Nephron (organoid): Measurements from ENCODE around the gene MCL1.
A peak's percentile ranks its signal among the peaks of the same experiment; 100 is the strongest.

Source experiments
- H3K27ac Mint-ChIP-seq, 3 experiments: 2 replicates each; pipeline ENCODE4 v1.8.0; 2020; ENCODE audit warnings: mixed read lengths in 3 of 3, mild to moderate bottlenecking in 2 of 3, moderate library complexity in 1 of 3
- H3K27me3 Mint-ChIP-seq: 2 replicates; pipeline ENCODE4 v1.8.0; 2021; ENCODE audit warnings: low read depth, mild to moderate bottlenecking, moderate library complexity, mixed read lengths
- H3K36me3 Mint-ChIP-seq: 2 replicates; pipeline ENCODE4 v1.8.0; 2020; ENCODE audit warnings: low read depth, mixed read lengths
- H3K4me1 Mint-ChIP-seq: 2 replicates; pipeline ENCODE4 v1.8.0; 2020; ENCODE audit warnings: mixed read lengths
- H3K4me3 Mint-ChIP-seq, 3 experiments: 2 replicates each; pipeline ENCODE4 v1.8.0; 2020; ENCODE audit warnings: mild to moderate bottlenecking in 3 of 3, mixed read lengths in 3 of 3, moderate library complexity in 2 of 3
- H3K9me3 Mint-ChIP-seq: 2 replicates; pipeline ENCODE4 v1.8.0; 2020; ENCODE audit warnings: mixed read lengths
- TF ChIP-seq, protein P1 (sequence below), 3 experiments: fragments of 200-600 bp; sonication (generic); IDR thresholded peaks; one replicate each; pipeline ENCODE4 v1.5.0; 2021; ENCODE audit warnings: antibody characterized with exemption in 3 of 3; ENCODE audit not compliant: unreplicated experiment in 3 of 3

MCL1 gene

GRCh38 chr1:150550222-150551050 lies 29.0 kb downstream of the MCL1 start:
- Mint-ChIP-seq H3K4me1 (peaks cover 19% of the 10 kb centered on the region), H3K27ac (peak overlapping the region in 2 of 3 experiments; percentile 12 to 66), H3K27me3 (peaks cover 10% of the 10 kb centered on the region), H3K9me3 (no peaks in the 10 kb centered on the region), H3K36me3 (no peaks in the 10 kb centered on the region), H3K4me3 (peak overlapping the region; percentile 62 to 83 (median 79))
- TF ChIP-seq, protein P1, sequence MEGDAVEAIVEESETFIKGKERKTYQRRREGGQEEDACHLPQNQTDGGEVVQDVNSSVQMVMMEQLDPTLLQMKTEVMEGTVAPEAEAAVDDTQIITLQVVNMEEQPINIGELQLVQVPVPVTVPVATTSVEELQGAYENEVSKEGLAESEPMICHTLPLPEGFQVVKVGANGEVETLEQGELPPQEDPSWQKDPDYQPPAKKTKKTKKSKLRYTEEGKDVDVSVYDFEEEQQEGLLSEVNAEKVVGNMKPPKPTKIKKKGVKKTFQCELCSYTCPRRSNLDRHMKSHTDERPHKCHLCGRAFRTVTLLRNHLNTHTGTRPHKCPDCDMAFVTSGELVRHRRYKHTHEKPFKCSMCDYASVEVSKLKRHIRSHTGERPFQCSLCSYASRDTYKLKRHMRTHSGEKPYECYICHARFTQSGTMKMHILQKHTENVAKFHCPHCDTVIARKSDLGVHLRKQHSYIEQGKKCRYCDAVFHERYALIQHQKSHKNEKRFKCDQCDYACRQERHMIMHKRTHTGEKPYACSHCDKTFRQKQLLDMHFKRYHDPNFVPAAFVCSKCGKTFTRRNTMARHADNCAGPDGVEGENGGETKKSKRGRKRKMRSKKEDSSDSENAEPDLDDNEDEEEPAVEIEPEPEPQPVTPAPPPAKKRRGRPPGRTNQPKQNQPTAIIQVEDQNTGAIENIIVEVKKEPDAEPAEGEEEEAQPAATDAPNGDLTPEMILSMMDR (IDR thresholded peaks at IDR 0.05; ENCODE audit: unreplicated experiment in 3 of 3), result no peak

- Mint-ChIP-seq H3K27ac (peak overlapping the region in 2 of 3 experiments; percentile 50 to 66), H3K27me3 (peaks cover 11% of the 10 kb centered on the region), H3K9me3 (no peaks in the 10 kb centered on the region), H3K36me3 (no peaks in the 10 kb centered on the region), H3K4me1 (peaks cover 19% of the 10 kb centered on the region), H3K4me3 (peak overlapping the region; percentile 79 to 83 (median 81))
- TF ChIP-seq, protein P1 (IDR thresholded peaks at IDR 0.05; ENCODE audit: unreplicated experiment in 3 of 3), result no peak
Measured at GRCh38 chr1:150549496-150550221, 29.8 kb downstream of the MCL1 start.

- Mint-ChIP-seq H3K27me3 (peaks cover 11% of the 10 kb centered on the region), H3K36me3 (no peaks in the 10 kb centered on the region), H3K4me1 (peaks cover 19% of the 10 kb centered on the region), H3K27ac (peak within 1 kb of the TSS in 2 of 3 experiments; percentile 66 to 73), H3K9me3 (no peaks in the 10 kb centered on the region), H3K4me3 (peak within 1 kb of the TSS; percentile 79 to 86 (median 84))
- TF ChIP-seq, protein P1 (IDR thresholded peaks at IDR 0.05; ENCODE audit: unreplicated experiment in 3 of 3), result peak in 1 of 3 experiments; percentile 31
Measured at GRCh38 chr1:150548632-150549495, 30.5 kb downstream of the MCL1 start, which contains the start of gene ADAMTSL4. Gene ADAMTSL4 (plus strand): TSS chr1:150549408. CDS start chr1:150552289, 2,881 bp downstream.

DNA sequence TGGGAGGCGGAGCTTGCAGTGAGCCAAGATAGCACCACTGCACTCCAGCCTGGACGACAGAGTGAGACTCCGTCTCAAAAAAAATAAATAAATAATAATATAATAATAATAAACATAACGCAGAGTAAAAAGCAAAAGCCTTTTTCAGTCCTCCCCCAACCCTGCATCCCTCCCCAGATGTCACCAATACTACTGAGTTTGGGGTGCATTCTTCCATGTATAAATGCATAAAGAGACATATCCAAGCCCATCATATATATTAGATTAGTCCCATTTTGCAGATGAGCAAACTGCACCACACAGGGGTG lies 31.1 kb downstream of the MCL1 start:
- peaks cover 11% of the 10 kb centered on the region for H3K27me3 Mint-ChIP-seq
- peak overlapping the region; percentile 76 to 86 (median 84) for H3K4me3 Mint-ChIP-seq
- H3K4me1 Mint-ChIP-seq, result peaks cover 19% of the 10 kb centered on the region
- no peaks in the 10 kb centered on the region for H3K9me3 Mint-ChIP-seq
- H3K27ac Mint-ChIP-seq, result peak overlapping the region in 1 of 3 experiments; percentile 73
- H3K36me3 Mint-ChIP-seq, result no peaks in the 10 kb centered on the region
- TF ChIP-seq, protein P1 (IDR thresholded peaks at IDR 0.05; ENCODE audit: unreplicated experiment in 3 of 3), result no peak

DNA sequence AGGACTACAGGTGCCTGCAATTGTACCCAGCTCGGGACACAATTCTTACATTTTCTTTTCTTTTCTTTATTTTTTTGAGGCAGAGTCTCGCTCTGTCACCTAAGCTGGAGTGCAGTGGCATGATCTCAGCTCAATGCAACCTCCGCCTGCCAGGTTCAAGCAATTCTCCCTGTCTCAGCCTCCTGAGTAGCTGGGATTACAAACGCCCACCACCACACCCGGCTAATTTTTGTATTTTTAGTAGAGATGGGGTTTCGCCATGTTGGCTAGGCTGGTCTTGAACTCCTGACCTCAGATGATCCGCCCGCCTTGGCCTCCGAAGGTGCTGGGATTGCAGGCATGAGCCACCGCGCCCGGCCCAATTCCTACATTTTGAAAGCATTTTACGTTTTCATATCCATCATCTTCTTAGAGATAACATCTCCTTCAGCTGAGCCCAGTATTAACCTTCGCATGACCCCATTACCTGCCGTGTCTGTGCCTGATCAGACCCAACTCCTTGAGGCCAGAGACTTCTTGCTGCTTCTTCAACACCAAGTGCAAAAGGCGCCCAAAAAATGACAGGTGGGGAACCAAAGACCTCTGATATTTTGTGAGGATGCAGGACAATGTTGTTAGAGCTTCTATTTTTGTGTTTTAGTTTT lies 33.0 kb downstream of the MCL1 start:
- peaks cover 11% of the 10 kb centered on the region for H3K4me1 Mint-ChIP-seq
- no peak overlapping the region for H3K27ac Mint-ChIP-seq
- no peaks in the 10 kb centered on the region for H3K36me3 Mint-ChIP-seq
- peak overlapping the region in 2 of 3 experiments; percentile 13 to 51 for H3K4me3 Mint-ChIP-seq
- H3K27me3 Mint-ChIP-seq, result peaks cover 11% of the 10 kb centered on the region
- TF ChIP-seq, protein P1 (IDR thresholded peaks at IDR 0.05; ENCODE audit: unreplicated experiment in 3 of 3), result no peak
- no peaks in the 10 kb centered on the region for H3K9me3 Mint-ChIP-seq
